GM12872 (cell line): ENCODE results near the gene CD79A.

ENCODE experiments used
- TF ChIP-seq, protein P1 (sequence below): IDR thresholded peaks from 3 replicates; pipeline ENCODE4 v1.5.1; 2011; ENCODE audit warnings: low read depth, mild to moderate bottlenecking, low read length, moderate library complexity; ENCODE audit not compliant: insufficient read depth

The CD79A gene

DNA sequence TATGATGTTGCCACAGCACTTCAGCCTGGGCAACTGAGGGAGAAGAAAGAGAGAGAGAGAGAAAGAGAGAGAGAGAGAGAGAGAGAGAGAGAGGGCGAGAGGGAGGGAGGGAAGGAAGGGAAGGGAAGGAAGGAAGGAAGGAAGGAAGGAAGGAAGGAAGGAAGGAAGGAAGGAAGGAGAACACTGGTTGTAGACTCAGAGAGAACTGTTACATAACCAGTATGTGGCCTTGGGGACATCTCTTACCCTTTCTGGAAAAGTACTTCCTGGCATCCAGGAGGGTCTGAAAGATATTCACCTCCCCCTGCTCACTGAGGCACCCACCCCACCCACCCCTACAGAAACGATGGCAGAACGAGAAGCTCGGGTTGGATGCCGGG is 3.2 kb downstream of the CD79A start:
- TF ChIP-seq, protein P1, sequence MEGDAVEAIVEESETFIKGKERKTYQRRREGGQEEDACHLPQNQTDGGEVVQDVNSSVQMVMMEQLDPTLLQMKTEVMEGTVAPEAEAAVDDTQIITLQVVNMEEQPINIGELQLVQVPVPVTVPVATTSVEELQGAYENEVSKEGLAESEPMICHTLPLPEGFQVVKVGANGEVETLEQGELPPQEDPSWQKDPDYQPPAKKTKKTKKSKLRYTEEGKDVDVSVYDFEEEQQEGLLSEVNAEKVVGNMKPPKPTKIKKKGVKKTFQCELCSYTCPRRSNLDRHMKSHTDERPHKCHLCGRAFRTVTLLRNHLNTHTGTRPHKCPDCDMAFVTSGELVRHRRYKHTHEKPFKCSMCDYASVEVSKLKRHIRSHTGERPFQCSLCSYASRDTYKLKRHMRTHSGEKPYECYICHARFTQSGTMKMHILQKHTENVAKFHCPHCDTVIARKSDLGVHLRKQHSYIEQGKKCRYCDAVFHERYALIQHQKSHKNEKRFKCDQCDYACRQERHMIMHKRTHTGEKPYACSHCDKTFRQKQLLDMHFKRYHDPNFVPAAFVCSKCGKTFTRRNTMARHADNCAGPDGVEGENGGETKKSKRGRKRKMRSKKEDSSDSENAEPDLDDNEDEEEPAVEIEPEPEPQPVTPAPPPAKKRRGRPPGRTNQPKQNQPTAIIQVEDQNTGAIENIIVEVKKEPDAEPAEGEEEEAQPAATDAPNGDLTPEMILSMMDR, result no peak

GRCh38 chr19:41882568-41883462 is 5.7 kb downstream of the CD79A start, which contains the start of gene ARHGEF1:
TSS of gene ARHGEF1 (plus strand) at chr19:41883184. CDS start at chr19:41888083, 4,899 bp downstream.
- TF ChIP-seq, protein P1, result no peak

- TF ChIP-seq, protein P1, result no peak
These were observed 6.4 kb downstream of the CD79A start for GRCh38 chr19:41883463-41883820.

DNA sequence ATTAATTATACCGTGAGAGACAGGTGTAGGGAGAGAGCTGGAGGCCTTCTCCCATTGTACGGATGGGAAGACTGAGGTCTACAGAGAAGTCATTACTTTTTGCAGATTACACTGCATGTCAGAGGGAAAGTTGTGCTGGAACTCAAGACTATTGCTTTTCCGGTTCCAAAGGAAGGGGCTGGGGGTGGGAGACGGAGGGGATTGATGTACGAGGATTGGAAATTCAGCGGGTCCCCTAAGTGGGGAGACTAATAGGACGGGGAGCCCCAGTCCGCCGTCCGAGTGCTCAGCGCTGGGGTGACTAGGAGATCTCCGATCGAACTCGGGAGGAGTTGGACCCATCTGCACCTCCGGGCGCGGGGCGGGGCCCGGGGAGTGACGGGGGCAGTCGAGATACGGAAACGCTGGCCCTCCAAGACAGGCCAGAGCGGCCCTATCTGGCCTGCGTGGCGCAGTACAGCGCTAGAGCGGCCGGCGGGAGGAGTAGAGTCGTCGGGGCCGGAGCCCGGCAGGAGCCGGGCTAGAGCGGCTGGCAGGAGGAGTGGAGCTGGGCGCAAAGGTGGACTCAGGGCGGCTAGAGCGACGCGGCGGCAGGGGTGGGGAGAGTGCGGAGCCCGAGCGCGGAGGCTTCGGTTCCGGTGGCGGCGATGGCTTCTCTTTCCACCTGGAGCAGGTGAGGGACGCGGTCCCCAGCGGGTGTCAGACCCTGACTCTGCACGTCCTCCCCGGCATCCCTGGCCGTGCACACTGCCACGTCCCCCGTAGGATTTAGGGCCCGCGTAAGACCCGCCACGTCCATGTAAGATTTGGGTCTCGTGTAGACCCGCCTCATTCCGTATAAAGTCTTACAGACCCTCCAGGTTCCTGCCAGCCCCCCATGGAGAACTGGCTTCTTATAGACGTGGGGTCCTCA is 7.0 kb downstream of the CD79A start:
- TF ChIP-seq, protein P1, result no peak

- TF ChIP-seq, protein P1, result no peak
These were observed 10.0 kb downstream of the CD79A start for GRCh38 chr19:41886761-41887710.

DNA sequence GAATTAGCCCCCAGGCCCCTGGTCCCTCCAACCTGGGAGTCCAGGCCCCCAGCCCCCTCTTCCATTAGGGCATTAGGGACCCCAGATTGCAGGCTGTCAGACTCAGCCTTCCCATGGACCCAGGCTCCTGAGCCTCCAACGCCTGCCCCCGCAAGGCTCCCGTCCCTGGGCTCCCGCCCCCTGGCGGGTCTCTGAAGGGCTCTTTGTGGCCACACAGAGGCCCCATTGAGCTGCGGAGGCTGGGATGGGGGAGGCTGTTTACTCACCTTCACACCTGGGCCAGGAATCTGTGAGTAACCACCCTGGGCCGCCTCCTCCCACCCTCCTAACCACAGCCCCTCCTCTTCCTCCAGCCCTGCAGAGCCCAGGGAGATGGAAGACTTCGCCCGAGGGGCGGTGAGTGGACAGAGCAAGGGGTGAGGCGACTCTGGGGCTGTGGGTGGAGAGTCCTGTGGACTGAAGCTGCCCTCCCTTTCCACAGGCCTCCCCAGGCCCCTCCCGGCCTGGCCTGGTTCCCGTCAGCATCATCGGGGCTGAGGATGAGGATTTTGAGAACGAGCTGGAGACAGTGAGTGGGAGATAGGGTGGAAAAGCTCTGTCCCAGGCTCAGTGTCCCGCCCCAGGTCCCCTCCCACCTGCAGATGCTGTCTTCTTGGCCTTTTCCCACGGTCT is 10.8 kb downstream of the CD79A start:
- TF ChIP-seq, protein P1, result peak; percentile 54
